Keratinocyte (primary cell): ENCODE results near the gene RTN4R. TPM values are rescaled to one million over a fixed set of nuclear protein-coding genes. Genes with fewer than 3 reads are reported as not detected.

Source experiments
- DNase-seq: peaks from one replicate; pipeline ENCODE4 v3.0.0-alpha.2; 2011; ENCODE audit warnings: low read depth, missing footprints, low spot score
- FAIRE-seq: peaks from 2 replicates; lab custom pipeline; 2011; peaks lifted over from hg19 to GRCh38; lab: Jason Lieb, UNC
- H2AFZ ChIP-seq: 2 replicates; pipeline ENCODE4 v1.6.0; 2012; ENCODE audit warnings: low read length, control low read depth, inconsistent platforms; ENCODE audit not compliant: control insufficient read depth
- H3K27ac ChIP-seq: 2 replicates; pipeline ENCODE4 v1.5.1; 2011; ENCODE audit warnings: low read length; ENCODE audit not compliant: control insufficient read depth, insufficient read depth
- H3K27me3 ChIP-seq: 3 replicates; pipeline ENCODE4 v1.6.0; 2011; ENCODE audit warnings: low read length; ENCODE audit not compliant: control insufficient read depth, insufficient read depth; ENCODE audit errors: extremely low read depth
- H3K36me3 ChIP-seq, 2 experiments: 2 replicates in 1 of 2; 3 replicates in 1 of 2; pipeline ENCODE4 v1.5.1; 2011; ENCODE audit warnings: low read length in 2 of 2, mild to moderate bottlenecking in 1 of 2; ENCODE audit not compliant: control insufficient read depth in 2 of 2, insufficient read depth in 2 of 2; ENCODE audit errors: extremely low read depth in 1 of 2
- H3K4me1 ChIP-seq: 3 replicates; pipeline ENCODE4 v1.5.1; 2011; ENCODE audit warnings: low read length; ENCODE audit not compliant: control insufficient read depth, insufficient read depth; ENCODE audit errors: extremely low read depth
- H3K4me2 ChIP-seq: 3 replicates; pipeline ENCODE4 v1.6.0; 2011; ENCODE audit warnings: low read depth, low read length; ENCODE audit not compliant: control insufficient read depth, insufficient read depth; ENCODE audit errors: extremely low read depth
- H3K4me3 ChIP-seq, 3 experiments: fragments of 200-600 bp in 1 of 3; sonication (generic) in 1 of 3; 2 replicates in 2 of 3; 3 replicates in 1 of 3; pipeline ENCODE4 v1.5.1; 2011 to 2016; ENCODE audit warnings: low read length in 3 of 3, mild to moderate bottlenecking in 3 of 3, control low read depth in 2 of 3, inconsistent platforms in 1 of 3, low read depth in 1 of 3, mixed read lengths in 1 of 3, mixed run types in 1 of 3, moderate library complexity in 1 of 3; ENCODE audit not compliant: control insufficient read depth in 2 of 3, insufficient read depth in 2 of 3; ENCODE audit errors: extremely low read depth in 1 of 3
- H3K79me2 ChIP-seq: 2 replicates; pipeline ENCODE4 v1.6.0; 2012; ENCODE audit warnings: low read length; ENCODE audit not compliant: control insufficient read depth, insufficient read depth
- H3K9ac ChIP-seq: 3 replicates; pipeline ENCODE4 v1.6.0; 2011; ENCODE audit warnings: low read length; ENCODE audit not compliant: control insufficient read depth, insufficient read depth; ENCODE audit errors: extremely low read depth
- H3K9me1 ChIP-seq: 3 replicates; pipeline ENCODE4 v1.6.0; 2011; ENCODE audit warnings: low read length; ENCODE audit not compliant: control insufficient read depth, insufficient read depth; ENCODE audit errors: extremely low read depth
- H3K9me3 ChIP-seq: 2 replicates; pipeline ENCODE4 v1.5.1; 2012; ENCODE audit warnings: low read depth, low read length; ENCODE audit not compliant: control insufficient read depth
- H4K20me1 ChIP-seq: 3 replicates; pipeline ENCODE4 v1.6.0; 2011; ENCODE audit warnings: low read length; ENCODE audit not compliant: control insufficient read depth, insufficient read depth; ENCODE audit errors: extremely low read depth
- EZH2 ChIP-seq: IDR thresholded peaks from one replicate; pipeline ENCODE4 v1.6.1; 2012; ENCODE audit warnings: inconsistent platforms, mild to moderate bottlenecking, low read length, moderate library complexity
- dilution Hi-C: fragments of 300-500 bp; cut with MboI; formaldehyde crosslinking; loops from one replicate; pipeline ENCODE4 v1.7.0; 2020; ENCODE audit warnings: low sequenced_read_pairs; ENCODE audit not compliant: extremely low pct_ligation_motif_present
- polyA plus RNA-seq, 5 experiments: library from polyadenylated mRNA; depleted of rRNA in 3 of 5; stranded (reverse) in 3 of 5; stranded (forward) in 1 of 5; unstranded in 1 of 5; fragments of >200 nt; gene quantifications; 1 replicate in 1 of 5; 2 replicates in 3 of 5; 3 replicates in 1 of 5; pipeline versions ENCODE4 v1.2.1 to v1.2.3, GENCODE V29; 2011 to 2012; ENCODE audit warnings: missing spikeins in 2 of 5, low read depth in 1 of 5, low replicate concordance in 1 of 5
- TF ChIP-seq, protein P1 (sequence below), 3 experiments: IDR thresholded peaks in 1 of 3; conservative IDR thresholded peaks in 1 of 3; optimal IDR thresholded peaks in 1 of 3; 2 replicates in 2 of 3; 3 replicates in 1 of 3; pipeline versions ENCODE3 to v1.5.1; 2011; ENCODE audit warnings: low read length in 3 of 3, mild to moderate bottlenecking in 3 of 3, moderate library complexity in 2 of 3, control low read depth in 1 of 3, inconsistent platforms in 1 of 3; ENCODE audit not compliant: insufficient read depth in 2 of 3; ENCODE audit errors: extremely low read depth in 1 of 3

Gene RTN4R
- polyA plus RNA-seq, 1 donor (not counting 4 experiments of a cell fraction or from before 2014, with no cell fraction given), result 2.5 TPM

DNA sequence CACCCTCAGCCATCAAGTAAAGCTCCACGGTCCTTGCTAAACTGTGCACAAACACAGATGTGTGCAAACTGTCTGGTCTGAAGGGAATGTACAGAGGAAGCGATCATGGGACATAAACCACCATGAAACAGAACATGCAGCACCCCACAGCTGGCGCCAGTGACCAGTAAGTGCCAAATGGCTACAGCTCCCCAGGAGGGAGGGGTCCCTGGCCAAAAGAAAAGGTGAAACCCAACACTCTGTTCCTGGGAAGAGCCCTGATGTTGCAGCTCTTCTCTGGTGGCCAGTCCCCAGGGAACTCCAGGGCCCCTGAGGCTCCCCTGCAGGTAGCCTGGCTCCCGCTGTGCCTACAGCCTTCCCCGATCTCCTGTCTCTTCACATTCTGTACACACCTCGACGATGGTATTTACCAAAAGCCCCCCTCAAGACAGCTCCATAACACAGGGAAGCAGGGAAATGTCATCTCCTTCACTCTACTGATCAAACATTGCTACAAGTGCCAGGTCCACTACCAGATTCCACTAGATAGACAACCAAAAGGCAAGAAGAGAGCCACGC, 48.8 kb upstream of the RTN4R start:
- Histone ChIP-seq H3K4me1 (peaks cover 20% of the 10 kb centered on the region), H3K9ac (no peak overlapping the region), H2AFZ (no peak overlapping the region), H3K4me3 (no peak overlapping the region), H3K27ac (no peak overlapping the region), H3K36me3 (no peaks in the 10 kb centered on the region), H3K4me2 (no peak overlapping the region), H3K27me3 (no peaks in the 10 kb centered on the region), H3K9me3 (no peaks in the 10 kb centered on the region), H3K79me2 (no peaks in the 10 kb centered on the region), H3K9me1 (no peaks in the 10 kb centered on the region), H4K20me1 (no peaks in the 10 kb centered on the region)
- TF ChIP-seq, protein P1, sequence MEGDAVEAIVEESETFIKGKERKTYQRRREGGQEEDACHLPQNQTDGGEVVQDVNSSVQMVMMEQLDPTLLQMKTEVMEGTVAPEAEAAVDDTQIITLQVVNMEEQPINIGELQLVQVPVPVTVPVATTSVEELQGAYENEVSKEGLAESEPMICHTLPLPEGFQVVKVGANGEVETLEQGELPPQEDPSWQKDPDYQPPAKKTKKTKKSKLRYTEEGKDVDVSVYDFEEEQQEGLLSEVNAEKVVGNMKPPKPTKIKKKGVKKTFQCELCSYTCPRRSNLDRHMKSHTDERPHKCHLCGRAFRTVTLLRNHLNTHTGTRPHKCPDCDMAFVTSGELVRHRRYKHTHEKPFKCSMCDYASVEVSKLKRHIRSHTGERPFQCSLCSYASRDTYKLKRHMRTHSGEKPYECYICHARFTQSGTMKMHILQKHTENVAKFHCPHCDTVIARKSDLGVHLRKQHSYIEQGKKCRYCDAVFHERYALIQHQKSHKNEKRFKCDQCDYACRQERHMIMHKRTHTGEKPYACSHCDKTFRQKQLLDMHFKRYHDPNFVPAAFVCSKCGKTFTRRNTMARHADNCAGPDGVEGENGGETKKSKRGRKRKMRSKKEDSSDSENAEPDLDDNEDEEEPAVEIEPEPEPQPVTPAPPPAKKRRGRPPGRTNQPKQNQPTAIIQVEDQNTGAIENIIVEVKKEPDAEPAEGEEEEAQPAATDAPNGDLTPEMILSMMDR (optimal IDR thresholded peaks at IDR 0.05 in 1 of 3, IDR thresholded peaks at IDR 0.05 in 1 of 3, conservative IDR thresholded peaks at IDR 0.05 in 1 of 3; ENCODE audit: extremely low read depth in 1 of 3, insufficient read depth in 2 of 3, low read length in 3 of 3), result no peak
- no peak for TF ChIP-seq EZH2
- DNase-seq (no peak), FAIRE-seq (no peak)
- dilution Hi-C loops, result no loop called here

GRCh38 chr22:20316217-20316843, 48.2 kb upstream of the RTN4R start:
- Histone ChIP-seq H3K79me2 (no peaks in the 10 kb centered on the region), H3K27ac (no peak overlapping the region), H3K4me2 (no peak overlapping the region), H4K20me1 (no peaks in the 10 kb centered on the region), H2AFZ (no peak overlapping the region), H3K9me1 (no peaks in the 10 kb centered on the region), H3K36me3 (no peaks in the 10 kb centered on the region), H3K9ac (no peak overlapping the region), H3K4me1 (peaks cover 20% of the 10 kb centered on the region), H3K9me3 (no peaks in the 10 kb centered on the region), H3K4me3 (no peak overlapping the region), H3K27me3 (no peaks in the 10 kb centered on the region)
- FAIRE-seq, result no peak
- dilution Hi-C loops, result no loop called here
- DNase-seq, result no peak
- TF ChIP-seq EZH2, result no peak
- TF ChIP-seq, protein P1 (optimal IDR thresholded peaks at IDR 0.05 in 1 of 3, IDR thresholded peaks at IDR 0.05 in 1 of 3, conservative IDR thresholded peaks at IDR 0.05 in 1 of 3; ENCODE audit: extremely low read depth in 1 of 3, insufficient read depth in 2 of 3, low read length in 3 of 3), result no peak
